Stimulated activated CD4-positive, alpha-beta T cell treated with anti-CD3 and anti-CD28 coated beads, Interleukin-12 subunit alpha, Interleukin-12 subunit beta, amount 100 ng/mL, for 48 hours (primary cell): ENCODE measurements around the gene AHDC1.

Source experiments
- DNase-seq, 3 donors: peaks; one replicate each; pipeline ENCODE4 v3.0.0-alpha.2; 2020; ENCODE audit warnings: low read depth in 2 of 3, low spot score in 1 of 3

AHDC1 gene

DNA sequence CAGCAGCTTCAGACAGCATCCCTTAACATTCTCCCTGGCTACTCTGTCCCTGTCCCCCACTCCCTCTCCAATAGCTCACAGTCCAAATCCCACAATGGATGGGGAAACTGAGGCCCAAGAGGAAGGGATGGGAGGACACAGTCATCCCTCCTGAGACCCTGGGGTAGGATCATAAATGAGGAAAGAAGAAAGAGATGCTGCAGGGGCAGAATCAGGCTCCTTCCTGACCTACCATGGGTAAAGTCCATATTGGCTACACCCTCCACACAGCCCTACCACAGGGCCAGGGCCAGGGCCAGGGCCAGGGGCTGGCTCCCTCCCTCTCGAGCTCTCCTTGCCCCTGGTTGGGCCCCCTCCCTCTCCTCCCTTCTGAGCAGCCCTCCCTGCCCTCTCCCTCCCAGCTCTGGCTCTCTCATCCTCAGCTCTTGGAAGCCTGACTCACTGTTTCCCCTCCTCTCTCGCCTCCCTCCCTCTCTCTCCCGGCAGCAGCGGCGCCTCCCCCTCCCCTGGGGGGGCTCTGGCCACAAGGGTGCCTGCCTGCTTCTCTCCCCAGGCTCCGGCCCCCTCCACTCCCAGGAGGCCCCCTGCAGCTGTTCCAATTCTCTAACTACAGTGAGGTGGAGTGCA is 4.9 kb downstream of the AHDC1 start:
- DNase-seq: peak in 1 of 3 donors; percentile 48

DNA sequence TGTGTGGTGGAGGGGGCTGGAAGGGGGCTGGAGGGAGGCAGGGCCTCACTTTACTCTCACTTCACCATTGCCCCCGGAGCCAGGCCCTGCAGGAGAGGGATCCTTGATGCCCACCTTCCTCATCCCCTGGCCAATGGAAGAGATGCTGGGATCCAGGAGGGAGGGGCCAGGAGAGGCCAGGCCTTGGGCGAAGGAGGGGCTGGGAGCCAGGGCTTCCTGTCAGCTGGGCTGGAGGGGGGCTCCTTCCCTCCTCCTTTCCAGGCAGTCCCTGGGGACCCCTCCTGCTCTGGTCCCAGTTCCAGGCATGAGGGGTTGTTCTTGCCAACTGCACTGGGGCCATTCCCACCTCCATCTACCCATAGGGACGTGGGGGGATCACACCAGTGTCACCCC is 5.7 kb downstream of the AHDC1 start:
- DNase-seq: no peak

DNA sequence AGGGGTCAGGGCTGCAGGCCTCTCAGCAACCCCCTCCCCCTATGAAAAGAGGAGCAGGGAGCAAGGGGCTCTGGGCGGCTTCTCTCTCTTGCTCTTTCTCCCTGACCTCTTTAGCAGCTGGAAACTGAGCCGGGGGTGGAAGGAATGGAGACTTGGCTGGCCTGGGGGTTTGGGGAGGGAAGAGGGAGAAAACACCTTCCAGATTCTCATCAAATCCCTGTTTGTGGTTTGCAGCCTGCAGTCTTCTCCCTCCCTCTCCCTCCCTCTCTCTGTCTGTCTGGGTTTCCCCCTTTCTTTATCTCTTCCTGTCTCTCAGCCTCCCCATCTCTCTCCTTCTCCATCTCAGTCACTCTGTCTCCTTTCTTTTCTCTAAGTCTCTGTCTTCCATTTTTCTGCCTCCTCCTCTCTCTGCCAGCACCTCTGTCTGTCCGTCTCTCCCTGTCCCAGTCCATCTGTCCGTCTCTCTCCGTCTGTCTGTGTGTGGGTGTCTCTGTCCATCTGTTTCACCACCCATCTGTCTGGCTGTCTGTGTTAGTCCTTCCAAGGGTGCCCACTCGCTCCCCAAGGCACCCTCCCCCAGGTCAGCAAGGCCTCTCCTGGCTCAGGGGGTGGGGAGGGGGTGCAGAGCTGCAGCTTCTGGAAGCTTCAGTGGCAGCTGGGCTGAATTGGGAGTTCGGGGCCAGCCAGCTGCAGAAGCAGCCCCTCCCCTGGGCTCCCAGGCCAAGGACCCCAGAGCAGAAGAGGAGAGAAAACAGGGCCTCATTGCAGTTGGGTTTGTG is 6.2 kb downstream of the AHDC1 start:
- no peak for DNase-seq

DNA sequence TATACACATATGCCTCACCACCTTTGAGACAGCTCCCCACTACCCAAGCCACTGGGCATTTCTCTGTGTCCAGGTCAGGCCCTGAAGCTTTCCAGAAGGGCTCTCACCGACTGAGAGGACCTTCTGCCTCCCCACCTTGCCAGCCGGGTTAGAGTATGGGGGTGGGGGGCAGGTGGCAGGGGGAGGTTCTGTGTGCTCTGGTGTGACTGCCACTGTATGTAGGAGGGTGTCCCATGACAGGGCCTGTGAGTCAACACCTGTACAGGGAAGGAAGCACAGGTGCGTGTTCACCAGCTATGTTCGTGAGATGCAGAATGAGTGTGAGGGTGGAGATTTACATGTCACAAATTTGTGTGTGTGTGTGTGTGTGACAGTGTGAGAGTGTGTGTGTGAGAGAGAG is 7.0 kb downstream of the AHDC1 start:
- no peak for DNase-seq

DNA sequence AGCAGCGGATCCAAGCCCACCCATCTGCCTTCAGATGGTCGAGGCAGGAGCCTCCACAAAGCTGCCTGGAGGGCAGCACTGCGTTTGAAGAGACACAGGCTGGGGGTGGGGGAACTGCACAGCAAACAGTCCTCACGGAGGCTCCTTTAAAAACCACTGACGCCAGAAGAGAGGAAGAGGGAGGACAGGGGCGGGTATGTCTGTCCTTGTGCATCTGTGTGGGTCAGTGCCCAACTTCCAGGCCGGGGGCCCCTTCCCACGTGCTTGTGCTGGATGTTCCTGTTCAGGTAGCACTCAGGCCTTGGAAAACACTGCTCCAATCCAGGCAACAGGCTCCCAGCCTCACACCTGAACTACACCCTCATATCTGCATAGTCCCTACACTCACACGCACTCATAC is 7.7 kb downstream of the AHDC1 start:
- no peak for DNase-seq

DNA sequence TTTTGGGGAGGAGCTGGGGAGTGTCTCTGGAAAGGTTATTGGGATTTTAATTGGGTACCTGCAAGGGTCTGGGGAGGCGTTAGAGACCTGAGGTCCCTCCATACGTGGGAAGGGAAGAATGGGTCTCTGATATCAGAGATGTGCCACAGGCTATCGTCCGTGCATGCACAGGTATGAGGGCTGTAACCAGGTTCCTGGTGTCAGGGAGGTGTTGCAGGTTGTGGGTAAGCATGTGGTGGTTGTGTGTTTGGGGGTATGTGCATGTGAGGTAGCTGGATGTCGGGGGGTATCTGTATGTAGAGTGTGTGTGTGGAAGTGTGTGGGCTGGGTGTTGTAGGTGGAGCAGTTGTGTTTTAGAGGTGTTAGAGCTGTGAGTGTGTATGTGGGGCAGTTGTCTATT is 8.3 kb downstream of the AHDC1 start:
- no peak for DNase-seq

DNA sequence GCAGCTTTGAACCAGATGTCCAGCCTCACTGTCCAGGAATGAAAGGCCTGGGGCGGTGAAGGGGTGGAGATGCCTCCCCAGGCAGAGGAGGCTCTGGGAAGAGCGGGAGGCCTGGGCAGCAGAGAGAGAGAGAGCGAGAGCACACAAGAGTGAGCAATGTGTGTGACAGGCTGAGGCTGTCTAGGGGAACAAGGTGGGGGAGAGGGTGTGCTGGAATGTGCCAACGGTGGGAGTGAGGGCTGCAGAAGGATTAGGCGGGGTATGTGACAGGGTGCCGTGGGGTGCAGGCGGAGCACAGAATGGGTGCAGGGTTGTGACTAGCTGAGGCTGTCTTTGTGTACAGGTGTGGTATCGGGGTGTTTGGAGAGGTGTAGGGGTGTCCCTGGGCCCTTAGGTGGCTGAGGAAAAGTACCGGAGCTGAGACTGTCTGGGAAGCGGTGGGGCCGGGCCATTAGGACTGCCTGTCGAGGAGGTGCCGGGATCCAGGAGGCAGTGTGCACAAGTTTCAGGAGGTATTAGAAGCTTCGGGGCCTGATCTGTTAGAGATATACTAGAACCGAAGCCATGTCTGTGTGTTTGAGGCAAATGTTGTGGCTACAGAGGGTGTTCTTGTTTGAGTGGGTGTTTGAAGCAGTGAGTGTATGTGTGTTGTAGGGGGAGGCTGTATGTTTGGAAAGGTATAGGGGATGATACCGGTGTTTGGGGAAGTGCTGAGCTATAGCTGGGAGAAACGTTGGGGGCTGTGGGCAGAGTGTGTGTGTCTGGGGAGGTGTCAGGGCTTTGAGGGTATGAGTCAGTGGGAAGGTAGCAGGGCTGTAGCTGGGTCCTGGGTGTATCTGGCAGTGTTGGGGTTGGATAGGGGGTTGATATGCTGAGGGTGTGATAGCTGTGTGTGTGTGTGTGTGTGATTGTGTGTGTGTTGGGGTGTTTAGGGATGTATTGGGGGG is 9.1 kb downstream of the AHDC1 start:
- DNase-seq: no peak

DNA sequence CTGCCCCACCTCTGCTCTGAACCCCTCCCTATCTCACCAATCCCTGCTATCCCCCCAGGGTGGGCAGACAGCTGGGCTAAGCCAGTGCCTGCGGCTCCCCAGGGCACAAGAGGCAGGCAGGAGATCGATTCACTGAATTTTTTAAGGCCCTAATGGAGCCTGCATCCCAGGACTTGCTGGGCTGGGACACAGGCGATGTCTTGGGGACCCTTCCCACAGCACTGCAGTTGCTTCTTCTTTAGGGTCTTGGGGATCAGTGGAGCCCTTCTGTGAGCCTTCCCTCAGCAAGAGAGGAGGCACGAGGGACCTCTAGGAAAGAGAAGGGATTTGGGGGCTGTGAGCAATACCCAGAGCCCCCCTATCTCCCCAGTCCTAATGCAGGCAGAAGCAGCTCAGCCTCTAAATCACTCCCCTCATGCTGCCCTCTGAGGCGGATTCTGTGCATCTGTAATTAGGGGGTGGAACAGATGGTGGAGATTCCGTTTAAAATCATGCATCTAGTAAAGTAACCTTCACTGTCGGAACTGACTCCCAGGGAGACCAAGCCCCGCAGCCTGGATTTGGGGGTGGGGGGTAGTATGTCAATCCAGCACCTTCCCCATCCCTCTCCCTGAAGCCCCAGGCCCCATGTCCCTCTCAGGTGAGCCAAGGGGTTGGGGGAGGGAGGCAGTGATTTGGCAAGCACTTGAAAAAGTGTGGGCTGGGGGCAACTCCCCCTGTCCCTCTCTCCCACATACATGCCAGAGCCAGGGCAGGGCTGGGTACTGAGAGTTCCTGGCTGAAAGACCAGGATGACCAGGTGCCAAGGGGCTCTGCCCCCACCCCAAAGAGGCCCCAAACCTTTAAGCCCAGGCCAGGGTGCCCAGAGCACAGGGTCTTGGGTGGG is 10.0 kb downstream of the AHDC1 start:
- DNase-seq: no peak

DNA sequence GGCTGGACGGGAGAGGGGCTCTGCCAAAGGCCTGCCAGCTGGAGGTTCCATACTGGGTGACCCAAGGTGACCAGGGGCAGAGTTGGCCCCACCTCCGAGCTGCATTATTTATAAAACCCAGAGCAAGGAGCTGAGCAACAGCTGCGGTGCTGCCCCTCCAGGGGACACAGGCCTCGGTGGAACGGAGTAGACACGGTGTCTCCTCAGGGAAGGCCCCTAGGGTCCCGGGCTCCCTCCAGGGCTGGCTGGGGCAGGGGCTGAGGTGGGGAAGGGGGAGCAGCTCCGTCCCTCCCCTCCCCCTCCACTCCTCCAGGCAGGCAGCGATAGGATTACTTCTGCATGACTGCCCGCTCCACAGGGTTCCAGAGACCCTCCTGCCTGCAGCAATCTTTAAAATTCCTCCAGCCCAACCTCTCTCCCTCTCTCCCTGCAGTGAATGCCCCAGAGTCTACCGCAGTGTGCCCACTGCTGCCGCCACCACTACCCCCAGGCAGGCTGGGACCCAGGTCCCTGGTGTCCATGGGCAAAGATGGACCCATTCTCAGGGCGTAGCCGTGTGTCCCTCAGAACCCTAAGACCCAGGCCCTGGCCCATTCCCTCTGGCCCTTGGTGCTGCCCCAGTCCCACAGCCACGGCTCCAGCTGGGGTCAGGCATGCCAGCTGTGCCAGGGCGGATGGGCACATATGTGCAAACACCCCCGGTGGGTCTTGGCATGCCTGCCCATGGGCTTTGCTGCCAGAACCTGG is 10.8 kb downstream of the AHDC1 start:
- no peak for DNase-seq

DNA sequence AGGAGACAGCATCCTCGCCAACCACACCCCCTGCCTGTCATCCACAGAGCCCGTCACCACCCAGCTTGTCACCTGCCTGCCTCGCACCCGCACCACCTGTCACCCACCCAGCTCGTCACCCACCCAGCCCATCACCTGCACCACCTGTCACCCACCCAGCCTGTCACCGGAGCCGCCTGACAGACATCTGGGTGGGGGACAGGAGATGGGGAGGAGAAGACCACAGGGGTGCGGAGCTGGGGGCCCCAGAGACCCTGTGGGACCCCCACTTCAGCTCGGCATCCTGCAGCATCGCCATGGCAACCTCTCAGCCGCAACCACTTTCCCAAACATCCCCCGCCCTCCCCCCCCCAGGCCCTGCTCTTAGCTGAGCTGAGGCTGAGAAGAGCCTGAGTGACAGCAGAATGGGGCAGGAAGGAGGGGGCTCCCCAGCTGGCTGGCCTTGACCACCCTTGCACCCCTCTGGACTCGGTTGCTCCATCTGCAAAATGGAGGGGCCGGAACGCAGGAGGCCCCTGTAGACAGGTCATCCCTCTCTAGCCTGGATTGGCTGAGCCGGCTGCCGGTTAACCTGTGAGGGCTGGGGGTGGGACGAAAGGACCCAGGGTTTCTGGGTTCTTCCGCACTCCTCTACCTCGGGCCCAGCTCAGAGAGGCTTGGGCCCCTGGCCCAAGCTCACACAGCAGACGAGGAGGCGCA is 11.6 kb downstream of the AHDC1 start:
- DNase-seq: no peak

DNA sequence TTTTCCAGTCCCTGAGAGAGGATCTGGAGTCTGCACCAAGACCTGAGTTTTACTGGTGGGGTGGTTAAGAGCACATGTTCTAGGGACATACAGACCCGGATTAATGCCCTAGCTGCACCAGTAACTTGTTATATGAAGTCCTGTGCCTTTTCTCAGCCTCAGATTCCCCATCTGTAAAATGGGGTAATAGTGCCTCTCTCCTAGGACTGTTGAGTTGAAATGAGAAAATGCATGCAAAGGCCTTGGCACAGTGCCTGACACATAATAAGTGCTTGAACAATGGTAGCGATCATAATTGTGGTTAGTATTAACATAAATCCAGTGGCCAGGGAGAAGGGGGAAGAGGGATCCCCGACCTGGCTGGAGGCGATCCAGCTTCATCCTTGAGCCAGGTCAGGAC is 12.3 kb downstream of the AHDC1 start:
- DNase-seq: no peak

DNA sequence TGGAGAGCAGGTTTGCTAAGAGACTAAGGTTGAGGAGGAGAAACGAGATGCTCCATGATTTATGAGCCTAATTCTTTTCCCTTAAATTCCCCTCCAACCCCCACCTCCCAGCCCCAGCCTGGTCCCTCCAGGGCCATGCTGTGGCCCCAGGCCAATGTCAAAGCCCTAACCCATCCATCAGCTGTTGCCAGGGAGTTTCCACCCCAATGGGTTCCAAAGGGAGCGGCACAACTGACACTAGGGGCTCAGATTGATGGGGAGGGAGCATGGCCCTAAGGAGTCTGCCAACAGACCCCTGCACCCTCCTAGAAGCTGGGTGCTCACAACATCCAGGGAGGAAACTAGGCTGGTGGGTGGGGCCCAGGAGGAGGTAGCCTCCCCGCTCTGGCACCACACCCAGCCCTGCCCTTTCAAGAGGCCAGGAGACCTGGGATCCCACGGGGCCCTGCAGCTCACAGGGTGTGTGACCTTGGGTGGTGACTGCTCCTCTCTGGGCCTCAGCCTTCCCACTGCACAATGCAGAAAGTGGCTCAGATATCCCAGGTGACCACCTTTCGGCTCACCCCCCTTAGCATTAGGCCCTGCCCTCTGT is 12.9 kb downstream of the AHDC1 start:
- no peak for DNase-seq

DNA sequence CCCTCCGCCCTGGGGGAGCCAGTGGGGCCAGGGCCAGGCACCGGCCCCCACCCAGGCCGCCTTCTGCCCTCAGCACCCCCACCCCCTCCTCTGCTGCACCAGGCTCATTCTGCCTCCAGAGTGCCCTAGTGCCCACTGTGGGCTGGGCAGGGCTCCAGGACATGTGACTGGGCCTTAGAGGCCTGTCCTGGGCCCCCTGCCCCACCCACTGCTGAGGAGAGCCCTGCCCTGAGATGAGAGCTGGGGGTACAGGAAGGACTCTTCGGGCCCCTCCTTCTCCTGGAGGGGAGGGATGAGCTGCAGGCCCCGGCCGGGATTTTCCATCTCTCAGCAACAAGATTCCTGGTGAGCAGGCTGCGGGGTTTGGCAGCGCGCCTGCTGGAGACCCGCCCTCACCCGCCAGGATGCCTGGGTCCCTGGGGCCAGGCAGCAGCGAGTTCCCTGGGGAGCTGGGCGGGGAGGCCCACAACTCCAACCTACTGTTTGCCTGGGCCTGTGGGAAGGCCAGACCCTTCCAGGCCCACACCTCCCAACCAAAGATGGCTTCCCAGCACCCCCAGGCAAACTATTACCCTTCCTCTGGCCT is 14.0 kb downstream of the AHDC1 start:
- no peak for DNase-seq

DNA sequence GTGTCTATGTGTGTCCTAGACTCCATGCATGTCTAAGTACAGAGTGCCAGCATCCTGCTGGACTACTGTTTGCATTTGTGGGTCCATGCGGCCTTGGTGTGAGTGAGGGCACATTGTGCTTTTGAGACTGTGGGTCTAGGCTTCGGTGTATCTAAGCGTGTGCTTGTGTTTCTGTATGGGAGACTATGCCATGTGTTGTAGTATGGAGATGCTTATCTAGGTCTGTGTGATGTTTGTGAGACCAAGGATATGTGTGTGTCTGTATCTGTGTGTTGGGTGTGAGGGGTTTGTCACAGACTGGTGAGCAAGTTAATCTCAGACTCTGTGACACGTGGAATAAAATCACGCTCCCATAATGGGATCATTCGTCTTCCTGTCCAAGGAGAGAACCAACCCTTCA is 14.5 kb downstream of the AHDC1 start:
- DNase-seq: no peak

DNA sequence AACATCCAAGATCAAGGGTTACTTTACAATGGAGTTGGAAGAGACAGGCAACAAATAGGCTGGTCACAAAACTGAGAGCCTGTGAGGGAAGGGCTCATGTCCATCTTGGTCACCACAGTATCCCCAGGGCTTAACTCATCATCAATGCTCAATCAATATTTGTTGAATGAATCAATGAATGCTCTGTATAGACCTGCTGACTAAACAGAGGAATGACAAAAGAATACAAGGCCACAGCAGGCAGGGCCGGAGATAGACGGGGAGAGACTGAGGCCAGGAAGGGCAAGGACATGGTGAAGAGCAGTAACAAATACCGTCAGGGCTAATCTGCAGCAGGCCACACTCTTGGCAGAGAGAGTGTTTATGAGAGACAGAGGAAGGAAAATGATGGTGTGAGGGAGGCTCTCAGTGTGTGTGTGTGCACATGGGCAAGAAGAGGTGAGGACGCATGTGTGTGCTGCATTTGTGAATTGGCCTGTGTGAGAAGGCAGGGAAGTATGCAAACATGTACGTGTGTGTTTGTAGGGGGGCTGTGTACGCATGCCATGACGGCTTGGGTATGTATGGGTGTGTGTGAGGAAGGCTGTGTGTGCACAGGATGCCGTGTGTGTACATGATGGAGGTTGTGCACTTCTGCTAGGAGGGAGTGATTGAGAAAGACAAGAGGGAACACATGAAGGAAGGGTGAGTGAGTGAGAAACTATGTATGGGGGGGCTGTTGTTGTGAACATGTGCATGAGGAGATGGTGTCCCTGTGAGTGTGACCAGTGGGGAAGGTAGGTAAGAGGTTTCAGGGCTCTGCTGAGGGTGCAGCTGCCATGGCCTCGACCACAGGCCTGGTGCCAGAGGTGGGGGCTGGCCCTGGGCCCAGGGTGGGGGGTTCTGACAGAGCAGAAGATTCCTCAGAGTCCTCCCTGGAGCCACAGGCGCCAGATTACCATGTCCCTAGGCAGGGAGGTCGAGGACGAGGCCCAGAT is 15.4 kb downstream of the AHDC1 start:
- DNase-seq: no peak

DNA sequence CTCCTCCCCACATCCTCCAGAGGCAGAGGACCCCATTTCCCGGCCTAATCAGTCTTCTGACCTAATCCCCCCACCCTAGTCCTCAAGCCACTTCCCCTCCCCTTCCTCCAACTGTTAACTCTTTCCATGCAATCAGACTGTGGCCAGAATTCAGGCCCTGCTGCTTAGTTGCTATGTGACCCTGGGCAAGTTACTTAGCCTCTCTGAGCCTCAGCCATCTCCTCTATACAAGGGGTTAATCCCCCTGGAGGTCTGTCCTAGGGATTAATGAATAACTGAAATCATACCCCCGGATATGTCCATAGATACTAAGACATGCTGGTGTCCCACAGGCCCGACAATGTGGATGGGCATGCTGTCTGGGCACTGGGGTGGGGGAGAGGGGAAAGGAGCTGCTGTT is 18.3 kb downstream of the AHDC1 start:
- DNase-seq: no peak

DNA sequence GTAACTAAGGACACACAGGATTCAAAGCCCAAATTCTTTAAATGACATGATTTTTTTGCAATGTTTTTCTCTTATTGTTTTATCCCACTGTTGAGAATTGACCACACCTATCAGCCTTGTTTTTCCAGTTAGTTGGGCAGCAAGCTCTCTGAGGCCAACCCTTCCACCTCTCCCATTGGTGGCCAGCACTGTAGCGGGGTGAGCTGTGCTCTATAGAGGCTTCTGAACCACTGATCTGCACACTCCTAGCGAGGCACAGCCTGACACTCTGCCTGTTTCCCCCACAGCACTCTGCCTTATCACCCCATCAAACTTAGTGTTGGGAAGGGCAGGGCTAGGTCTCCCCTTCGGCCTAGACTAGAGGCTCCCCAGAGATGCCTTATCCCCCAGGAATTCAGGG is 19.5 kb downstream of the AHDC1 start:
- no peak for DNase-seq

DNA sequence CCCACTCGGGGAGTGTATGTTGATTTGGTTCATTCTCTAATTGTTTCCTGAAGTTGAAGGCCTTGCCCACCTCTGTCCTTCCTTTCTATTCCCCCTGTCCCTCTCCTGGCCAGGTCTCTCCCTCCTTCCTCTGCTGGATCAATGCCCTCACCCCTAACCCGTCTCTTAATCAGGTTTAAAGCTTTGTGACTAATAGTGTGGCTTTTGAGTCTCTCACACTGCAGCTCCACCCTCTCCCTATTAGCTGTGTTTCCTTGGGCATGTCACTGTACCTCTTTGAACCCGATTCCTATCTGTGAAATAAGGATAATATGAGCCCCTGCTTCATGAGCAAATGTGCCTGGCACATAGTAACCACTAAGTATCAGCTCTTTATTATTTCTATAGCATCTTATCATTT is 20.5 kb downstream of the AHDC1 start:
- no peak for DNase-seq
